Ishikawa (cell line): ENCODE measurements around the gene ZEB2.

ENCODE experiments used
- CEBPB ChIP-seq: IDR thresholded peaks from 2 replicates; pipeline ENCODE4 v1.6.1; 2012
- CREB1 ChIP-seq: IDR thresholded peaks from 2 replicates; pipeline ENCODE4 v1.6.1; 2012; ENCODE audit warnings: low read depth
- EP300 ChIP-seq: IDR thresholded peaks from 2 replicates; pipeline ENCODE4 v1.6.1; 2012; ENCODE audit warnings: borderline replicate concordance
- FOXM1 ChIP-seq: IDR thresholded peaks from 2 replicates; pipeline ENCODE4 v1.6.1; 2012; ENCODE audit warnings: low read depth, borderline replicate concordance
- MAX ChIP-seq: IDR thresholded peaks from 2 replicates; pipeline ENCODE4 v1.6.1; 2012
- RAD21 ChIP-seq: IDR thresholded peaks from 2 replicates; pipeline ENCODE4 v1.6.1; 2012; ENCODE audit warnings: low read depth
- REST ChIP-seq: IDR thresholded peaks from 2 replicates; pipeline ENCODE4 v1.6.1; 2012; ENCODE audit warnings: low read depth, mild to moderate bottlenecking
- TAF1 ChIP-seq: IDR thresholded peaks from 2 replicates; pipeline ENCODE4 v1.6.1; 2012; ENCODE audit warnings: low read depth, mild to moderate bottlenecking
- TCF12 ChIP-seq: IDR thresholded peaks from 2 replicates; pipeline ENCODE4 v1.6.1; 2012; ENCODE audit warnings: low read depth
- TEAD4 ChIP-seq: IDR thresholded peaks from 2 replicates; pipeline ENCODE4 v1.6.1; 2012
- ZBTB7A ChIP-seq: IDR thresholded peaks from 2 replicates; pipeline ENCODE4 v1.6.1; 2012; ENCODE audit warnings: low read depth
- TF ChIP-seq, protein P1 (sequence below): IDR thresholded peaks from 2 replicates; pipeline ENCODE4 v1.6.1; 2012

Gene ZEB2

GRCh38 chr2:144383571-144384100 lies 136.3 kb downstream of the ZEB2 start:
- TF ChIP-seq TCF12 (no peak), TEAD4 (no peak), FOXM1 (no peak), REST (no peak), CEBPB (no peak), TAF1 (no peak), RAD21 (no peak), CREB1 (no peak), MAX (no peak)
- TF ChIP-seq, protein P1, sequence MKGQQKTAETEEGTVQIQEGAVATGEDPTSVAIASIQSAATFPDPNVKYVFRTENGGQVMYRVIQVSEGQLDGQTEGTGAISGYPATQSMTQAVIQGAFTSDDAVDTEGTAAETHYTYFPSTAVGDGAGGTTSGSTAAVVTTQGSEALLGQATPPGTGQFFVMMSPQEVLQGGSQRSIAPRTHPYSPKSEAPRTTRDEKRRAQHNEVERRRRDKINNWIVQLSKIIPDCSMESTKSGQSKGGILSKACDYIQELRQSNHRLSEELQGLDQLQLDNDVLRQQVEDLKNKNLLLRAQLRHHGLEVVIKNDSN = no peak

GRCh38 chr2:144382849-144383248 lies 137.1 kb downstream of the ZEB2 start:
- TF ChIP-seq CEBPB (no peak), ZBTB7A (no peak), TAF1 (no peak), TEAD4 (no peak), EP300 (no peak), CREB1 (no peak), MAX (no peak), REST (no peak)
- TF ChIP-seq, protein P1 = no peak

- no peak for TF ChIP-seq MAX
- TF ChIP-seq CEBPB = no peak
- no peak for TF ChIP-seq EP300
- TF ChIP-seq REST = no peak
- TF ChIP-seq TCF12 = no peak
- TF ChIP-seq TEAD4 = no peak
- TF ChIP-seq TAF1 = no peak
- no peak for TF ChIP-seq FOXM1
These were observed 138.2 kb downstream of the ZEB2 start for GRCh38 chr2:144381716-144382115.

- TF ChIP-seq MAX = no peak
- TF ChIP-seq, protein P1 = no peak
- TF ChIP-seq ZBTB7A = no peak
- TF ChIP-seq EP300 = no peak
- no peak for TF ChIP-seq REST
- no peak for TF ChIP-seq CREB1
- no peak for TF ChIP-seq FOXM1
These were observed 140.0 kb downstream of the ZEB2 start for GRCh38 chr2:144379851-144380311.
